GM12878 (cell line): ENCODE data around the gene MCC. TPM values are rescaled to one million over a fixed set of nuclear protein-coding genes. Genes with fewer than 3 reads are reported as not detected.

ENCODE experiments used
- ATAC-seq: fragments of 200-7000 bp; cut with Tn5 transposase; 3 replicates; pipeline ENCODE4 v1.9.1; 2020; ENCODE audit warnings: mild to moderate bottlenecking, moderate library complexity
- BruUV-seq: library from RNA; stranded (reverse); fragments of 400-500 nt; replicated peaks from 2 replicates; lab custom pipeline; 2021; lab: Mats Ljungman, UMichigan
- CTCF ChIA-PET: fragments of 300-600 bp; sonication (Branson Sonifier 250); formaldehyde crosslinking; extraction: SDS; loops from one replicate; lab custom pipeline; 2021; ENCODE audit warnings: inconsistent platforms; lab: Yijun Ruan, JAX
- POLR2A ChIA-PET: fragments of 350-600 bp; formaldehyde crosslinking; extraction: SDS; loops from one replicate; lab custom pipeline; 2021; ENCODE audit warnings: inconsistent platforms; lab: Charles Lee
- RAD21 ChIA-PET: fragments of 300-600 bp; sonication (Branson Sonifier 250); formaldehyde crosslinking; loops from one replicate; lab custom pipeline; 2023; ENCODE audit warnings: antibody characterized with exemption; ENCODE audit not compliant: unreplicated experiment; lab: Charles Lee
- SMC1A ChIA-PET: fragments of 300-600 bp; sonication (Branson Sonifier 250); formaldehyde crosslinking; loops from one replicate; lab custom pipeline; 2023; ENCODE audit not compliant: unreplicated experiment, uncharacterized antibody; lab: Charles Lee
- DNase-seq: peaks from one replicate; pipeline ENCODE4 v3.0.0-alpha.2; 2011; ENCODE audit warnings: low read depth, low spot score
- FAIRE-seq: peaks from 3 replicates; lab custom pipeline; 2011; peaks lifted over from hg19 to GRCh38; lab: Jason Lieb, UNC
- H2AFZ ChIP-seq: 2 replicates; pipeline ENCODE4 v1.6.0; 2011; ENCODE audit warnings: low read depth, low read length, control low read depth; ENCODE audit not compliant: control insufficient read depth
- H3K27ac ChIP-seq: 2 replicates; pipeline ENCODE4 v1.5.1; 2011; ENCODE audit warnings: control low read depth; ENCODE audit not compliant: control insufficient read depth, insufficient read depth
- H3K27me3 ChIP-seq, 2 experiments: replicated peaks in 1 of 2; 2 replicates each; pipeline versions ENCODE4 v1.6.0 to v1.6.1; 2011; ENCODE audit warnings: low read length in 1 of 2; ENCODE audit not compliant: control insufficient read depth in 2 of 2, insufficient read depth in 2 of 2
- H3K36me3 ChIP-seq, 2 experiments: 2 replicates each; pipeline ENCODE4 v1.5.1; 2011; ENCODE audit warnings: low read length in 1 of 2; ENCODE audit not compliant: control insufficient read depth in 2 of 2, insufficient read depth in 2 of 2
- H3K4me1 ChIP-seq: 2 replicates; pipeline ENCODE4 v1.6.1; 2011; ENCODE audit warnings: mild to moderate bottlenecking, low read length, moderate library complexity, mixed read lengths; ENCODE audit not compliant: control insufficient read depth, insufficient read depth
- H3K4me2 ChIP-seq: 2 replicates; pipeline ENCODE4 v1.6.0; 2011; ENCODE audit warnings: control low read depth; ENCODE audit not compliant: control insufficient read depth, insufficient read depth
- H3K4me3 ChIP-seq: fragments of 200-600 bp; sonication (generic); 2 replicates; pipeline ENCODE4 v1.5.1; 2016
- H3K79me2 ChIP-seq: 2 replicates; pipeline ENCODE4 v1.6.0; 2011; ENCODE audit warnings: low read length; ENCODE audit not compliant: control insufficient read depth, insufficient read depth
- H3K9ac ChIP-seq: 2 replicates; pipeline ENCODE4 v1.8.0; 2011; ENCODE audit warnings: low read length, control low read depth, mixed read lengths; ENCODE audit not compliant: control insufficient read depth, insufficient read depth
- H3K9me3 ChIP-seq: replicated peaks from 3 replicates; pipeline ENCODE4 v1.5.1; 2011; ENCODE audit warnings: mild to moderate bottlenecking, low read length; ENCODE audit not compliant: control insufficient read depth, insufficient read depth
- H4K20me1 ChIP-seq: 2 replicates; pipeline ENCODE4 v1.6.0; 2011; ENCODE audit not compliant: control insufficient read depth, insufficient read depth
- IKZF2 ChIP-seq, 2 experiments: fragments of 450-650 bp; IDR thresholded peaks; 2 replicates each; pipeline ENCODE4 v1.6.1; 2017; ENCODE audit warnings: mild to moderate bottlenecking in 2 of 2, moderate library complexity in 2 of 2
- JUND ChIP-seq: IDR thresholded peaks from 2 replicates; pipeline ENCODE4 v1.6.1; 2012; ENCODE audit warnings: low read depth, mild to moderate bottlenecking, low read length, improper control_type of control experiment, moderate library complexity
- KDM1A ChIP-seq: fragments of 200-600 bp; sonication (generic); IDR thresholded peaks from 2 replicates; pipeline ENCODE4 v1.6.1; 2016; ENCODE audit warnings: borderline replicate concordance
- LARP7 ChIP-seq: fragments of 450-650 bp; IDR thresholded peaks from 2 replicates; pipeline ENCODE4 v1.6.1; 2017; ENCODE audit warnings: mild to moderate bottlenecking
- NFYB ChIP-seq: IDR thresholded peaks from 2 replicates; pipeline ENCODE4 v1.6.1; 2011; ENCODE audit warnings: low read depth, mild to moderate bottlenecking, low read length, improper control_type of control experiment, moderate library complexity; ENCODE audit not compliant: insufficient read depth
- STAT1 ChIP-seq: fragments of 450-650 bp; conservative IDR thresholded peaks from 2 replicates; pipeline ENCODE4 v1.6.1; 2014; ENCODE audit warnings: antibody characterized with exemption, mild to moderate bottlenecking
- STAT3 ChIP-seq: IDR thresholded peaks from 2 replicates; pipeline ENCODE4 v1.6.1; 2011; ENCODE audit warnings: low read depth, low read length, improper control_type of control experiment
- WGBS: methylation state at CpG from one replicate; pipeline ENCODE4 v1.1.6; 2016; ENCODE audit warnings: low lambda C conversion rate; ENCODE audit not compliant: insufficient replicate concordance, insufficient coverage; ENCODE audit errors: missing lambda C conversion rate; 5-methylcytosine and 5-hydroxymethylcytosine counted together
- in situ Hi-C: fragments of 300-500 bp; cut with MboI; formaldehyde crosslinking; loops from 9 replicates; pipeline ENCODE4 v1.14.3; 2018; ENCODE audit warnings: mixed read lengths
- intact Hi-C: fragments of 100-400 bp; cut with micrococcal nuclease; formaldehyde crosslinking; loops from one replicate; pipeline ENCODE4 v1.14.2; 2022; ENCODE audit not compliant: unreplicated experiment
- polyA plus RNA-seq, 11 experiments: library from polyadenylated mRNA; depleted of rRNA in 4 of 11; unstranded in 6 of 11; stranded (reverse) in 5 of 11; fragments of >200 nt; fragmentation: Nextera tagmentation in 4 of 11; fragmentation: Illumina TruSeq in 1 of 11; extraction: Ambion mirVana in 4 of 11; extraction: Trizol in 1 of 11; gene quantifications; 1 replicate in 1 of 11; 2 replicates in 10 of 11; pipeline versions ENCODE4 v1.2.1 to v1.2.3, GENCODE V29; 2011 to 2016; ENCODE audit warnings: inconsistent platforms in 2 of 11, missing spikeins in 2 of 11, low read depth in 1 of 11
- total RNA-seq, 4 experiments: library from RNA; depleted of rRNA in 3 of 4; stranded (reverse); fragments of >200 nt in 3 of 4; fragmentation: Illumina TruSeq in 1 of 4; extraction: Trizol in 1 of 4; gene quantifications; 2 replicates each; pipeline versions ENCODE4 v1.2.1 to v1.2.3, GENCODE V29; 2013 to 2021
- TF ChIP-seq, protein P1 (sequence below): fragments of 450-650 bp; IDR thresholded peaks from 2 replicates; pipeline ENCODE4 v1.6.1; 2017; ENCODE audit warnings: mild to moderate bottlenecking, moderate library complexity

Gene MCC
- total and polyA plus RNA-seq, 10 of the 15 experiments (the other 5 are each of a cell fraction or from before 2014, with no cell fraction given), result 0.03 to 0.86 (median 0.16) TPM

DNA sequence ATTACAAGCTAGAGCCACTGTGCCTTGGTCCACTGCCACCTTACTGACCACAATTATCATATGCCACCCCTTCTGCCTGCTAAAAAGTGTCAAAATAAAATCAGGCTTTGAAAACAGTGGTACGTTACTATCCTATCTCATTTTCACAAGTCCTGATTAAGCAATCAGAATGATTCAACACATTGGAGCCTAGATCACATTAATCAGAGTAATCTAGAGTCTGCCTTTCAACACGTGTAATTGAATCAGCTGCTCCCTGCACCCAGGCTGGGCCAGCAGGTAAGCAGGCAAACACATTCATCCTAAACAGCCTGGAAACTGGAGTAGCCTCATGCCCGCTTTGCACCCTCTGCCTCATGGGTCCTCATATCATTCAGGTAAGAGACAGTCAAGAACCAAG is 325.5 kb downstream of the MCC start:
- no peak for DNase-seq
- Histone ChIP-seq H3K27ac (no peak overlapping the region), H3K4me1 (no peaks in the 10 kb centered on the region), H3K9me3 (no peaks in the 10 kb centered on the region), H2AFZ (no peak overlapping the region)
- 24% methylated on average over 3 of the region's 3 CpGs for WGBS
- SMC1A ChIA-PET, result no interaction called here
- no peak for TF ChIP-seq NFYB
- TF ChIP-seq, all 136 proteins: peak for 0
- BruUV-seq, result no TSS peak
- ChIA-PET POLR2A (no interaction called here), CTCF (no interaction called here), RAD21 (no interaction called here)
- no peaks in the 10 kb centered on the region for H4K20me1 ChIP-seq
- H3K79me2 ChIP-seq, result no peaks in the 10 kb centered on the region
- FAIRE-seq, result no peak
- no peak overlapping the region for H3K4me2 ChIP-seq
- no peak for ATAC-seq
- in situ Hi-C loops (no loop called here), intact Hi-C loops (no loop called here)
- peaks cover 0 to 3% of the 10 kb centered on the region in 2 experiments; a peak in 1 of 4 replicates for H3K27me3 ChIP-seq
- H3K9ac ChIP-seq, result no peak overlapping the region
- no peaks in the 10 kb centered on the region for H3K36me3 ChIP-seq
- no peak overlapping the region for H3K4me3 ChIP-seq

DNA sequence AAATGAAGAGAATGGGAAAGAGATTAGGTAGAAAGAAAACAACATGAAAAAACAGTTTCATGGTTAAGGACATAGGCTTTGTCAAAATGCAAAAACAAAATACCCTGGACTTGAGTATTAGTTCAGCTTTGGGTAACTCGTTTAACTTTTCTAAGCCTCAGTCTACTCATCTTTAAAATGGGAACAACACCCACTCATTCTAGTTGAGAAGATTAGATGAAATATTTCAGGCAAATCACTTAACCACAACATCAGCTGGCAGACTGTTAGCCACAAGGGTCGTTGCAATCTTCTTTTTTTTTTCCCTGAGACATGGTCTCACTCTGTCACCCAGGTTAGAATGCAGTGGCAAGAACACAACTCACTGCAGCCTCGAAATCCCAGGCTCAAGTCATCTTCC is 326.0 kb downstream of the MCC start:
- H3K9me3 ChIP-seq, result no peaks in the 10 kb centered on the region
- H3K27ac ChIP-seq, result no peak overlapping the region
- FAIRE-seq, result no peak
- H3K79me2 ChIP-seq, result no peaks in the 10 kb centered on the region
- peaks cover 0 to 3% of the 10 kb centered on the region in 2 experiments; a peak in 1 of 4 replicates for H3K27me3 ChIP-seq
- H3K9ac ChIP-seq, result no peak overlapping the region
- ChIA-PET POLR2A (no interaction called here), RAD21 (no interaction called here), CTCF (no interaction called here), SMC1A (no interaction called here)
- WGBS, result 0% methylated on average over 3 of the region's 3 CpGs
- H4K20me1 ChIP-seq, result no peaks in the 10 kb centered on the region
- in situ Hi-C loops, result no loop called here
- no peak for DNase-seq
- no TSS peak for BruUV-seq
- intact Hi-C loops, result no loop called here
- no peaks in the 10 kb centered on the region for H3K36me3 ChIP-seq
- H3K4me2 ChIP-seq, result no peak overlapping the region
- H3K4me1 ChIP-seq, result no peaks in the 10 kb centered on the region
- no peak overlapping the region for H2AFZ ChIP-seq
- no peak for ATAC-seq
- H3K4me3 ChIP-seq, result no peak overlapping the region
- TF ChIP-seq JUND (no peak), STAT3 (no peak), IKZF2 (IDR thresholded peaks at IDR 0.05) (no peak), STAT1 (no peak), KDM1A (no peak), LARP7 (no peak)
- TF ChIP-seq, protein P1, sequence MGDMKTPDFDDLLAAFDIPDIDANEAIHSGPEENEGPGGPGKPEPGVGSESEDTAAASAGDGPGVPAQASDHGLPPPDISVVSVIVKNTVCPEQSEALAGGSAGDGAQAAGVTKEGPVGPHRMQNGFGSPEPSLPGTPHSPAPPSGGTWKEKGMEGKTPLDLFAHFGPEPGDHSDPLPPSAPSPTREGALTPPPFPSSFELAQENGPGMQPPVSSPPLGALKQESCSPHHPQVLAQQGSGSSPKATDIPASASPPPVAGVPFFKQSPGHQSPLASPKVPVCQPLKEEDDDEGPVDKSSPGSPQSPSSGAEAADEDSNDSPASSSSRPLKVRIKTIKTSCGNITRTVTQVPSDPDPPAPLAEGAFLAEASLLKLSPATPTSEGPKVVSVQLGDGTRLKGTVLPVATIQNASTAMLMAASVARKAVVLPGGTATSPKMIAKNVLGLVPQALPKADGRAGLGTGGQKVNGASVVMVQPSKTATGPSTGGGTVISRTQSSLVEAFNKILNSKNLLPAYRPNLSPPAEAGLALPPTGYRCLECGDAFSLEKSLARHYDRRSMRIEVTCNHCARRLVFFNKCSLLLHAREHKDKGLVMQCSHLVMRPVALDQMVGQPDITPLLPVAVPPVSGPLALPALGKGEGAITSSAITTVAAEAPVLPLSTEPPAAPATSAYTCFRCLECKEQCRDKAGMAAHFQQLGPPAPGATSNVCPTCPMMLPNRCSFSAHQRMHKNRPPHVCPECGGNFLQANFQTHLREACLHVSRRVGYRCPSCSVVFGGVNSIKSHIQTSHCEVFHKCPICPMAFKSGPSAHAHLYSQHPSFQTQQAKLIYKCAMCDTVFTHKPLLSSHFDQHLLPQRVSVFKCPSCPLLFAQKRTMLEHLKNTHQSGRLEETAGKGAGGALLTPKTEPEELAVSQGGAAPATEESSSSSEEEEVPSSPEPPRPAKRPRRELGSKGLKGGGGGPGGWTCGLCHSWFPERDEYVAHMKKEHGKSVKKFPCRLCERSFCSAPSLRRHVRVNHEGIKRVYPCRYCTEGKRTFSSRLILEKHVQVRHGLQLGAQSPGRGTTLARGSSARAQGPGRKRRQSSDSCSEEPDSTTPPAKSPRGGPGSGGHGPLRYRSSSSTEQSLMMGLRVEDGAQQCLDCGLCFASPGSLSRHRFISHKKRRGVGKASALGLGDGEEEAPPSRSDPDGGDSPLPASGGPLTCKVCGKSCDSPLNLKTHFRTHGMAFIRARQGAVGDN, result no peak
